ENCODE data around the gene NR4A3.
A peak's percentile ranks its signal among the peaks of the same experiment; 100 is the strongest.

Gene NR4A3

GRCh38 chr9:99813739-99814138 is 7.9 kb upstream of the NR4A3 start:
- H3K4me3 ChIP-seq (ENCODE audit: low read depth, low read length) = no peak overlapping the region
- no peak for TF ChIP-seq CTCF (IDR thresholded peaks at IDR 0.05; ENCODE audit: low read depth, low read length, missing control alignments)
- no peak for DNase-seq (ENCODE audit: low read depth)

GRCh38 chr9:99814359-99814758 is 7.3 kb upstream of the NR4A3 start:
- TF ChIP-seq CTCF (IDR thresholded peaks at IDR 0.05; ENCODE audit: low read depth, low read length, missing control alignments) = no peak
- DNase-seq (ENCODE audit: low read depth) = no peak
- no peak overlapping the region for H3K4me3 ChIP-seq (ENCODE audit: low read depth, low read length)

- no peak for DNase-seq (ENCODE audit: low read depth)
- TF ChIP-seq CTCF (IDR thresholded peaks at IDR 0.05; ENCODE audit: low read depth, low read length, missing control alignments) = no peak
- H3K4me3 ChIP-seq (ENCODE audit: low read depth, low read length) = no peak overlapping the region
These were observed 5.3 kb upstream of the NR4A3 start for GRCh38 chr9:99816392-99816791.

GRCh38 chr9:99818500-99818899 is 3.2 kb upstream of the NR4A3 start:
- peak overlapping the region; percentile 70; the same call in 1 of the 2 replicates for H3K4me3 ChIP-seq (ENCODE audit: low read depth, low read length)
- no peak for DNase-seq (ENCODE audit: low read depth)
- no peak for TF ChIP-seq CTCF (IDR thresholded peaks at IDR 0.05; ENCODE audit: low read depth, low read length, missing control alignments)

GRCh38 chr9:99819123-99819855 is 2.4 kb upstream of the NR4A3 start:
- DNase-seq (ENCODE audit: low read depth) = peak; percentile 64
- no peak for TF ChIP-seq CTCF (IDR thresholded peaks at IDR 0.05; ENCODE audit: low read depth, low read length, missing control alignments)

GRCh38 chr9:99819856-99820684 is 1.6 kb upstream of the NR4A3 start:
- peak; percentile 65 for DNase-seq (ENCODE audit: low read depth)
- peak; percentile 3 for TF ChIP-seq CTCF (IDR thresholded peaks at IDR 0.05; ENCODE audit: low read depth, low read length, missing control alignments)
- H3K4me3 ChIP-seq (ENCODE audit: low read depth, low read length) = peak overlapping the region; percentile 91

More at GRCh38 chr9:99819123-99819855, 2.4 kb upstream of the NR4A3 start:
- H3K4me3 ChIP-seq (ENCODE audit: low read depth, low read length) = peak overlapping the region; percentile 70
